Lung (tissue), 12 donors: ENCODE results near the gene CLN6. TPM values are rescaled to one million over a fixed set of nuclear protein-coding genes. Genes with fewer than 3 reads are reported as not detected.

Experiments
- ATAC-seq: fragments of 200-7000 bp; cut with Tn5 transposase; one replicate; pipeline ENCODE4 v1.9.1; 2020; ENCODE audit warnings: moderate number of reproducible peaks; ENCODE audit not compliant: insufficient read depth, low FRiP score
- DNase-seq, 3 donors: peaks; one replicate each; pipeline ENCODE4 v3.0.0-alpha.2; 2013 to 2017
- H3K27ac ChIP-seq, 2 donors: one replicate each; pipeline ENCODE4 v1.5.1; 2013; ENCODE audit warnings: mild to moderate bottlenecking in 2 of 2, moderate library complexity in 2 of 2, control low read depth in 1 of 2, inconsistent platforms in 1 of 2, low read depth in 1 of 2, low read length in 1 of 2
- H3K27me3 ChIP-seq, 3 donors: one replicate each; pipeline ENCODE4 v1.5.1; 2013; ENCODE audit warnings: low read length in 2 of 3; ENCODE audit not compliant: control insufficient read depth in 3 of 3, insufficient read depth in 3 of 3
- H3K36me3 ChIP-seq, 4 donors: one replicate each; pipeline ENCODE4 v1.5.1; 2013; ENCODE audit warnings: low read length in 4 of 4, mild to moderate bottlenecking in 1 of 4, moderate library complexity in 1 of 4; ENCODE audit not compliant: control insufficient read depth in 4 of 4, insufficient read depth in 4 of 4
- H3K4me1 ChIP-seq, 5 donors: one replicate each; pipeline ENCODE4 v1.5.1; 2013; ENCODE audit warnings: low read length in 5 of 5, mild to moderate bottlenecking in 2 of 5, moderate library complexity in 1 of 5; ENCODE audit not compliant: control insufficient read depth in 5 of 5, insufficient read depth in 5 of 5
- H3K4me3 ChIP-seq: one replicate; pipeline ENCODE4 v1.5.1; 2013; ENCODE audit warnings: mild to moderate bottlenecking, control low read depth, moderate library complexity
- H3K9ac ChIP-seq, 2 donors: one replicate each; pipeline ENCODE4 v1.5.1; 2013; ENCODE audit warnings: low read length in 2 of 2, control low read depth in 1 of 2; ENCODE audit not compliant: insufficient read depth in 1 of 2
- H3K9me3 ChIP-seq, 4 donors: one replicate each; pipeline ENCODE4 v1.5.1; 2013; ENCODE audit warnings: low read length in 3 of 4, mild to moderate bottlenecking in 1 of 4, moderate library complexity in 1 of 4; ENCODE audit not compliant: control insufficient read depth in 4 of 4, insufficient read depth in 3 of 4
- WGBS, 2 donors: extraction: QIAGEN DNeasy Blood & Tissue Kit; methylation state at CpG; one replicate each; pipeline ENCODE4 v1.1.7; 2013; 5-methylcytosine and 5-hydroxymethylcytosine counted together
- polyA plus RNA-seq, 2 donors: library from polyadenylated mRNA; stranded (reverse); fragments of 200-250 nt; gene quantifications; one replicate each; pipeline ENCODE4 v1.2.1, GENCODE V29; 2013
- total RNA-seq, 2 donors: library from RNA; depleted of rRNA in 1 of 2; stranded (reverse); fragments of >200 nt in 1 of 2; gene quantifications; one replicate each; pipeline ENCODE4 v1.2.1, GENCODE V29; 2014 to 2021
- TF ChIP-seq, protein P1 (sequence below): IDR thresholded peaks from 2 replicates; pipeline ENCODE4 v1.5.1; 2012; ENCODE audit warnings: mild to moderate bottlenecking; ENCODE audit errors: control extremely low read depth, extremely low read depth
- donor health status: control.
- donor health status: control.
- donor health status: Bipolar disorder and iron deficiency.
- donor health status: healthy.
- donor health status: DM: yes; HTN: yes; CAD: no.

The CLN6 gene
- total and polyA plus RNA-seq, 4 donors: 13.9 to 48.9 (median 42.2) TPM

DNA sequence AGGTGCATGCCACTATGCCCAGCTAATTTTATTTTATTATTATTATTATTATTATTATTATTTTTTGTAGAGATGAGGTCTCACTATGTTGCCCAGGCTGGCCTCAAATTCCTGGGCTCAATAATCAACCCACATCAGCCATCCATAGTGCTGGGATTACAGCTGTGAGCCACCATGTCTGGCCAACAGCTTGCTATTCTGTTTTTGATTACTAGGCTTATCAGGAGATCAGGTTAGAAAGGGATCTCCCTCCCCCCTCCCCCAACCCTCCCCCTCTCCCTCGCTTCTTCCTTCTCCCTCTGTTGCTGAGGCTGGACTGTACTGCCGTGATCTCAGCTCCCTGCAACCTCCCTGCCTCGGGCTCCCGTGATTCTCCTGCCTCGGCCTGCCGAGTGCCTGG is 8.6 kb downstream of the CLN6 start:
- Histone ChIP-seq H3K4me3 (no peak overlapping the region), H3K9ac (no peak overlapping the region), H3K9me3 (no peaks in the 10 kb centered on the region), H3K27ac (no peak overlapping the region), H3K27me3 (no peaks in the 10 kb centered on the region), H3K4me1 (peaks cover 0 to 2% (median 0%) of the 10 kb centered on the region in 5 donors), H3K36me3 (peaks cover 0 to 6% (median 3%) of the 10 kb centered on the region in 4 donors)
- TF ChIP-seq, protein P1, sequence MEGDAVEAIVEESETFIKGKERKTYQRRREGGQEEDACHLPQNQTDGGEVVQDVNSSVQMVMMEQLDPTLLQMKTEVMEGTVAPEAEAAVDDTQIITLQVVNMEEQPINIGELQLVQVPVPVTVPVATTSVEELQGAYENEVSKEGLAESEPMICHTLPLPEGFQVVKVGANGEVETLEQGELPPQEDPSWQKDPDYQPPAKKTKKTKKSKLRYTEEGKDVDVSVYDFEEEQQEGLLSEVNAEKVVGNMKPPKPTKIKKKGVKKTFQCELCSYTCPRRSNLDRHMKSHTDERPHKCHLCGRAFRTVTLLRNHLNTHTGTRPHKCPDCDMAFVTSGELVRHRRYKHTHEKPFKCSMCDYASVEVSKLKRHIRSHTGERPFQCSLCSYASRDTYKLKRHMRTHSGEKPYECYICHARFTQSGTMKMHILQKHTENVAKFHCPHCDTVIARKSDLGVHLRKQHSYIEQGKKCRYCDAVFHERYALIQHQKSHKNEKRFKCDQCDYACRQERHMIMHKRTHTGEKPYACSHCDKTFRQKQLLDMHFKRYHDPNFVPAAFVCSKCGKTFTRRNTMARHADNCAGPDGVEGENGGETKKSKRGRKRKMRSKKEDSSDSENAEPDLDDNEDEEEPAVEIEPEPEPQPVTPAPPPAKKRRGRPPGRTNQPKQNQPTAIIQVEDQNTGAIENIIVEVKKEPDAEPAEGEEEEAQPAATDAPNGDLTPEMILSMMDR: no peak
- 93 to 96% methylated on average over 6 of the region's 6 CpGs for WGBS, 2 donors
- DNase-seq (no peak), ATAC-seq (no peak)

DNA sequence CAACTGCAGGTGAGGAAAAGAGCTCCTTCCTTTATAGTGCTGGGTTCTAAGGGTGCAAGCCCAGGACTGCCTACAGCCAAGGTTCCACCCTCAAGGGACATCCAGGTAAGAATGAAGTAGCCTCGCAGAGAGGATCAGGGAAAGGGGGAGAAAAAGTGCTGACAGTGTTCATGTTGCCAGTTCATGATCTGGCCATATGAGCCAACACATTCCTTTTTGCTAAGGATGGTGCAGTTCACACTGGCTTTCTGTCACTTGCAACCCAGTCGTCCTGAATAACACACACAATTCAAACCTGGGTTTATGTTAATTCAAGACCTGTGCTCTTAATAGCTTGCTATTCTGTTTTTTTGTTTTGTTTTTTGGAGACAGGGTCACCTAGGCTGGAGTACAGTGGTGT is 9.0 kb downstream of the CLN6 start:
- no peaks in the 10 kb centered on the region for H3K27me3 ChIP-seq
- TF ChIP-seq, protein P1: no peak
- H3K4me3 ChIP-seq: no peak overlapping the region
- no peak for DNase-seq
- H3K27ac ChIP-seq: no peak overlapping the region
- WGBS, 2 donors: 93 to 98% methylated on average over 2 of the region's 2 CpGs
- peaks cover 0 to 6% (median 3%) of the 10 kb centered on the region in 4 donors for H3K36me3 ChIP-seq
- no peaks in the 10 kb centered on the region for H3K9me3 ChIP-seq
- H3K9ac ChIP-seq: no peak overlapping the region
- H3K4me1 ChIP-seq: peaks cover 0 to 2% (median 0%) of the 10 kb centered on the region in 5 donors
- no peak for ATAC-seq

DNA sequence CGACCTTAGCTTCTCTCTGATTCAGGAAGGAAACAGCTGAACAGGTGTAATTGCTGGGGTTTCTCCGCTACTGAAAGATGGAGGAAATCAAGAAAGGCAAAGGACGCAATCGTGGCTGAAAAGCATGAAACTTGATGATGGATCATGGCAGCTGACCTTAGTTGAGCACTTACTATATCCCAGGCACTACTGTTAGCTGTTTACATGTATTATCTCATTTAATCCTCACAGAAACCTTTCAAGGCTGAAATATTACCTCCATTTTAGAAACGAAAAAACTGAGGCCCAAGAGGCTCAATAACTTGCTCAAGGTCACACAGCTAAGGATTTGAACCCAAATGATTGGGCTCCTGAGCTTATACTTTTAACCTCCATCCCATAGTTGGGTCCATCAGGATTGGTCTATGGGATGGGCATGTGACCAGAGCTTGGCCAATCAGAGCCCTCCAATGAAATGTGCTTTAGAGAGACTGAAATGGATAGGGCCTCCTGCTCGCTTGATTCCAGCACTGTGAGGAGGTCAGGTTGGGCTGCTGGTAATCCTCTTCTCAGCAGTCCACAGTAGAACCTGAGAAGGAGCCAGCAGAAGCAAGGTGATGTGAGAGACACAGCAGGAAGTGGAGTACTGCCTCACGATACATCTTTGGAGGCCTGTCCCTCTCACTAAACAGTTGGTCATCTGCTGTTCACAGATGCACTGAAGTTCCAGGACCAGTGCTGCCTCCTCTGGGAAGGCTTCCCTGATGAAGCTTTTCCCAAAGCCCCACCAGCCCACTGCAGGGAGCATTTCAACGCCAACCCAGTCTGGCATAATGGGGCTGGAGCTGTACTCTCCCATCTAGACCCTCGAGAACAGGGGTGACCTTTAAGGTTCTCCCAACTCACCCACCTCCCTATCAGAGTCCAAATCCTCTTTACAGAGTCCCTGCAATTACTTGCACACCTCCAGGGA is 10.4 kb downstream of the CLN6 start:
- ATAC-seq (no peak), DNase-seq (no peak)
- 89 to 95% methylated on average over 9 of the region's 9 CpGs for WGBS, 2 donors

More for the DNA sequence above, 10.4 kb downstream of the CLN6 start:
- H3K4me1 ChIP-seq: peaks cover 0 to 3% (median 0%) of the 10 kb centered on the region in 5 donors
- H3K9ac ChIP-seq: no peak overlapping the region
- no peak overlapping the region for H3K4me3 ChIP-seq
- peaks cover 0 to 6% (median 3%) of the 10 kb centered on the region in 4 donors for H3K36me3 ChIP-seq
- no peaks in the 10 kb centered on the region for H3K27me3 ChIP-seq
- H3K9me3 ChIP-seq: no peaks in the 10 kb centered on the region
- H3K27ac ChIP-seq: no peak overlapping the region
- TF ChIP-seq, protein P1: no peak
